GM23248 (cell line): ENCODE measurements around the gene NT5DC1. TPM values are rescaled to one million over a fixed set of nuclear protein-coding genes. Genes with fewer than 3 reads are reported as not detected.
A peak's percentile ranks its signal among the peaks of the same experiment; 100 is the strongest.

Experiments used
- DNase-seq: peaks from one replicate; pipeline ENCODE4 v3.0.0-alpha.2; 2015
- H2AFZ ChIP-seq: fragments of 200-600 bp; sonication (generic); 2 replicates; pipeline ENCODE4 v1.6.1; 2016; ENCODE audit warnings: antibody characterized with exemption
- H3F3A ChIP-seq: fragments of 200-600 bp; sonication (generic); 2 replicates; pipeline ENCODE4 v1.6.1; 2016; ENCODE audit warnings: mild to moderate bottlenecking, antibody characterized with exemption, mixed run types; ENCODE audit not compliant: insufficient read depth
- H3K27ac ChIP-seq: fragments of 200-600 bp; sonication (generic); 2 replicates; pipeline ENCODE4 v1.5.1; 2016; ENCODE audit warnings: mild to moderate bottlenecking
- H3K27me3 ChIP-seq: fragments of 200-600 bp; sonication (generic); replicated peaks from 2 replicates; pipeline ENCODE4 v1.6.1; 2016; ENCODE audit warnings: mild to moderate bottlenecking; ENCODE audit not compliant: insufficient read depth
- H3K36me3 ChIP-seq: fragments of 200-600 bp; sonication (generic); 2 replicates; pipeline ENCODE4 v1.6.1; 2016; ENCODE audit warnings: low read depth, mild to moderate bottlenecking
- H3K4me1 ChIP-seq: fragments of 200-600 bp; sonication (generic); 2 replicates; pipeline ENCODE4 v1.6.1; 2016; ENCODE audit warnings: mild to moderate bottlenecking; ENCODE audit not compliant: insufficient read depth
- H3K4me2 ChIP-seq: fragments of 200-600 bp; sonication (generic); one replicate; pipeline ENCODE4 v1.6.1; 2016; ENCODE audit warnings: mild to moderate bottlenecking; ENCODE audit not compliant: unreplicated experiment
- H3K4me3 ChIP-seq: fragments of 200-600 bp; sonication (generic); 2 replicates; pipeline ENCODE4 v1.5.1; 2016; ENCODE audit warnings: mild to moderate bottlenecking
- H3K79me2 ChIP-seq: fragments of 200-600 bp; sonication (generic); 2 replicates; pipeline ENCODE4 v1.6.1; 2016; ENCODE audit warnings: mild to moderate bottlenecking; ENCODE audit not compliant: insufficient read depth
- H3K9ac ChIP-seq: fragments of 200-600 bp; sonication (generic); 2 replicates; pipeline ENCODE4 v1.6.1; 2016; ENCODE audit warnings: mild to moderate bottlenecking
- H3K9me2 ChIP-seq: fragments of 200-600 bp; sonication (generic); 2 replicates; pipeline ENCODE4 v1.6.1; 2016; ENCODE audit warnings: mixed run types, mild to moderate bottlenecking, moderate library complexity; ENCODE audit not compliant: insufficient read depth
- H3K9me3 ChIP-seq: fragments of 200-600 bp; sonication (generic); one replicate; pipeline ENCODE4 v1.6.1; 2017; ENCODE audit warnings: low read depth
- H4K20me1 ChIP-seq: fragments of 200-600 bp; sonication (generic); 2 replicates; pipeline ENCODE4 v1.6.0; 2016; ENCODE audit not compliant: insufficient read depth
- EZH2 ChIP-seq: fragments of 200-600 bp; sonication (generic); IDR thresholded peaks from 2 replicates; pipeline ENCODE4 v1.6.1; 2018; ENCODE audit warnings: antibody characterized with exemption, mild to moderate bottlenecking; ENCODE audit not compliant: insufficient read depth, poor library complexity, severe bottlenecking
- EZH2phosphoT487 ChIP-seq: fragments of 200-600 bp; sonication (generic); IDR thresholded peaks from 2 replicates; pipeline ENCODE4 v1.6.1; 2018; ENCODE audit warnings: antibody characterized with exemption, moderate library complexity, mild to moderate bottlenecking, low read depth; ENCODE audit not compliant: insufficient read depth
- WGBS, 2 experiments: methylation state at CpG; one replicate each; pipeline ENCODE4 v1.1.6; 2015 to 2017; ENCODE audit warnings: low lambda C conversion rate in 2 of 2, low coverage in 1 of 2; ENCODE audit errors: missing lambda C conversion rate in 2 of 2; 5-methylcytosine and 5-hydroxymethylcytosine counted together
- in situ Hi-C: fragments of 300-500 bp; cut with MboI; formaldehyde crosslinking; loops from 2 replicates; pipeline ENCODE4 v1.15.0; 2020
- polyA plus RNA-seq: library from polyadenylated mRNA; unstranded; fragments of >200 nt; fragmentation: Nextera tagmentation; extraction: Ambion mirVana; gene quantifications from 2 replicates; pipeline ENCODE4 v1.2.1, GENCODE V29; 2016
- total RNA-seq: library from RNA; depleted of rRNA; stranded (reverse); fragments of >200 nt; shearing (Covaris generic); gene quantifications from 2 replicates; pipeline ENCODE4 v1.2.3, GENCODE V29; 2014

The NT5DC1 gene
- total and polyA plus RNA-seq, 2 experiments from 2014 or later = 3.4 to 15.4 TPM

DNA sequence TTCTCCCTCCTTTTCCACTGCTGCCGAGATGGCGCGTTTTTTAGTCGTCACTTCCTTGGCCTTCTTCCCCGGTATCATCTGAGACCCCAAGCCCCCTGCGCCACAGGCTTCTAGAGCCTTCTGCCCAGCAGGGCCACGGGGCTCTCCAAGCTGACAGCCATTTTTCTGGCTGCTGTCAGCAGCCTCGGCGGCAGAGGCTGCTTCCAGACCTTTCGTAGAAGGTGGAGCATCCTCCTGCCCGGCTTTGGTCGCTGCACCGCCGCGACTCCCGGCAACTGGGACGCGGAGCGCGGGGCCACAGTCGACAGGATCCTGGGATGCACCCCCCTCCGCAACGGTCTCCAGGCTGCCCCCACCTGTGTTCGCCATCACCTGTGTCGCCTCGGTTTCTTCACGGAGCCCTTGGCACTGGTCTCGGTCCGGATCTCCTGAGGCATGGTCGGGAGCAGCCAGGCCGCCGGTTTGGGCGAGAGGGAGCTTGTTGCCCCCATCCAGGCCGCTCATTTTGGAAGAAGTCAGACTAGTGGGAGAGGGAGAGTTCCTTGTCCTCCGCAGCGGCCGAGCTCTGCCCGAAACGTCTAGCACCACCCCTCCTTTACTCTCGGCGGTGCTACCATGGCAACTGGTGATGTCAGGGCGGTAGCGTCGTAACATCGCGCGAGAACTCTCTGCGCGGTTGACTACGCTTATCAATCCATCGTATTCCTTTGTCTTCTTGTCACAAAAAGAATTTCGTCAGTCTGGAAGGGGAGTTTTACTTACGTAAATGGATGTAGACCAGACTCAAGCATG is 153.0 kb downstream of the NT5DC1 start, which contains the start of gene TSPYL4:
Gene TSPYL4, minus strand, starts transcription at position 571 of the 792 bp plus-strand sequence. Its CDS starts 67 bp downstream, at position 504.
- 0 to 1% methylated on average over 51 to 53 of the region's 53 CpGs for WGBS, 2 experiments
- Histone ChIP-seq H3K27ac (peak within 1 kb of the TSS; percentile 87), H3K27me3 (no peaks in the 10 kb centered on the region), H3K4me3 (peak within 1 kb of the TSS; percentile 96), H3K4me1 (peaks cover 55% of the 10 kb centered on the region), H3K4me2 (peak within 1 kb of the TSS; percentile 96), H3K9ac (peak within 1 kb of the TSS; percentile 92), H3K9me3 (no peaks in the 10 kb centered on the region), H3K36me3 (peaks cover 6% of the 10 kb centered on the region; the same call in 1 of the 2 replicates), H3K9me2 (no peaks in the 10 kb centered on the region), H4K20me1 (no peaks in the 10 kb centered on the region), H3F3A (peaks cover 31% of the 10 kb centered on the region), H3K79me2 (peaks cover 67% of the 10 kb centered on the region), H2AFZ (peak within 1 kb of the TSS; percentile 93)
- DNase-seq = peak; percentile 98
- in situ Hi-C loops = no loop called here
- no peak for TF ChIP-seq EZH2phosphoT487
- no peak for TF ChIP-seq EZH2

DNA sequence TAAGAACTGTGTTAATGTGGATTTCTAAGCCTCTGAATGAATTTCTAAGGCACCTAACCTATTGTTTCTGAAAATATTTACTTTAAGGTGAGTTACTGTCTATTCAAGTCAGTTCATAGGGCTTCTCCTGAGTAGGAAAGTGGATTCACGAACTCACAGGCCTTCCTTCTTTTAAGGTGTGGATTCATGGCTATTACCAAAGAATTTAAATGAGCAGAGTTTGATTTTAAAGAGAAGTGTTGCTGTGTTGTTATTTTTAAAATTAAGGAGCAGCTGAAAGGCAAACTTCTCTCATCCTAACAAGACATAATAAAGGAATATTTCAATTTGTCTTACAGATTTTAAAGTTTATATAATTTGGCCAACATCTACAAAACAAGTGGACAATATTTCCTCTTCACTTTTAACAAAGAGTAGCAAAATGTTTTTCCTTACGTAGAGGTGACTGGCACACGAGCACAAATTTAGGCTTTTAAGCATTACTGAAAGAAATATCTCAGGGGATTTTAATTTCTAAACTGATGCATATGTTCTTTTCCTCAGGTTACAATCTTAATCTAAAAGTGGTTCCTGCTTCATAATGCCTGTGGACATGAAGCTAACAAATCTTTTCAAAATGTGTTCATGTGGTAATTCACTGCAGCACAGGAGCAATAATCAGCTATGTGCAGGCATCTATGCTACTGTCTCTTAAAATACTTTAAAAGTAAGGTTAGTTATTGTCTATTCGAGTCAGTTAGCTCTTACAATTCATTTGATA is 153.8 kb downstream of the NT5DC1 start:
- Histone ChIP-seq H3K27me3 (no peaks in the 10 kb centered on the region), H3K36me3 (peaks cover 4% of the 10 kb centered on the region; the same call in 1 of the 2 replicates), H3K4me1 (peaks cover 47% of the 10 kb centered on the region), H3K9me2 (no peaks in the 10 kb centered on the region), H3K4me3 (peak overlapping the region; percentile 96), H3K4me2 (peak overlapping the region; percentile 96), H3K9me3 (no peaks in the 10 kb centered on the region), H4K20me1 (no peaks in the 10 kb centered on the region), H3K79me2 (peaks cover 59% of the 10 kb centered on the region), H3K9ac (peak overlapping the region; percentile 92), H3K27ac (peak overlapping the region; percentile 87), H3F3A (peaks cover 31% of the 10 kb centered on the region), H2AFZ (peak overlapping the region; percentile 93)
- DNase-seq = peak; percentile 22
- WGBS, 2 experiments = 2 to 4% methylated on average over 4 of the region's 4 CpGs
- no peak for TF ChIP-seq EZH2
- TF ChIP-seq EZH2phosphoT487 = no peak
- in situ Hi-C loops = no loop called here

DNA sequence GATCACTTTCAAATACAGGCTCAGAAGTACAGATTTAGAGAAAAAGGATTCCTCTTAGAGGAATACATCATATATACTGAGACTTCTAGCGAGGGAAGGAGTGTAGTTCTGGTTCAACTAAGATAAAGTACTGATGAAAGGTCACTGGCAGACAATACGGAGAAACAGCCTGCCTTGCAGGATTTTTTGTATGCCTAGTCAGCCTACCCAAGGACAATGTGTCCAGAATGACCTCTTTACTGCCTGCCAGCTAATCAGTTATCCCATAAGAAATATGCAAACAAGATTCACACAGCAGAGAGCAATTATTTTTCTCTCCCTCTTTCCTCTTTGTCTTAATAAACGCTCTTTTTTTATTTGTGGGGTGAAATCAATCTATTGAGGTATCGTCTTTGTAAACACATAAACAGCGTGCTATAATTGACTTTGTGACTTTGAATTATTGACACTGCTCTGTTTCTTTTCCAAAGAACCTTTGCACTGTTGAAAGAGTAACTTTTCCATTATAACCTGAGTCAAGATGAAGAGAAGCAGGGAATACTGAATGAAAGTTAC is 154.7 kb downstream of the NT5DC1 start:
- Histone ChIP-seq H3K4me2 (peak overlapping the region; percentile 96), H3K27ac (peak overlapping the region; percentile 87; the same call in 1 of the 2 replicates), H3F3A (peaks cover 31% of the 10 kb centered on the region), H3K36me3 (no peaks in the 10 kb centered on the region), H3K79me2 (peaks cover 51% of the 10 kb centered on the region), H3K4me1 (peaks cover 39% of the 10 kb centered on the region), H3K9ac (peak overlapping the region; percentile 92), H4K20me1 (no peaks in the 10 kb centered on the region), H3K9me2 (no peaks in the 10 kb centered on the region), H3K9me3 (no peaks in the 10 kb centered on the region), H3K4me3 (peak overlapping the region; percentile 96), H3K27me3 (no peaks in the 10 kb centered on the region), H2AFZ (peak overlapping the region; percentile 93)
- no peak for TF ChIP-seq EZH2phosphoT487
- TF ChIP-seq EZH2 = no peak
- in situ Hi-C loops = no loop called here
- WGBS, 2 experiments = 40 to 44% methylated on average over 5 of the region's 5 CpGs
- DNase-seq = peak; percentile 37

DNA sequence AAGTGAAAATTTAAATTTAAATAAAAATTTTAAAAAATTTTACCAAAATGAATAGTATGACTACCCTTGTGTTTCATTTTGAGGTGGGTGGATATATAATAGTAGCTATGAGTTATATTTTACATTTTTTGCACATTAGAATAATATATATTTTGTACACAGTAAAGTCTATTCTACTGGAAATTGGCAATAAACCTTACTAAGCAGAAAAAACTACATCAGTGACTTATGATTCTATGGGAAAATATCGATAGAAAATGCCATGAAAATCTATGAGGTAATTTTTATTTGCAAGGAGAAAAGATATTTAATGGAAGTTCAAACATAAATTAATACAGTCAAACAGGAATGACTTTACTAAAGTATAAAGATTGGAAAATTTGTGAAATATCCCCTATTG is 156.0 kb downstream of the NT5DC1 start:
- Histone ChIP-seq H3K4me3 (no peak overlapping the region), H3K27me3 (no peaks in the 10 kb centered on the region), H3K9me2 (no peaks in the 10 kb centered on the region), H3K36me3 (no peaks in the 10 kb centered on the region), H3K9ac (no peak overlapping the region), H3F3A (peaks cover 20% of the 10 kb centered on the region), H2AFZ (no peak overlapping the region), H3K9me3 (no peaks in the 10 kb centered on the region), H3K79me2 (peaks cover 38% of the 10 kb centered on the region), H4K20me1 (no peaks in the 10 kb centered on the region), H3K27ac (no peak overlapping the region), H3K4me1 (peaks cover 27% of the 10 kb centered on the region), H3K4me2 (no peak overlapping the region)
- in situ Hi-C loops = no loop called here
- WGBS, 2 experiments = 96 to 100% methylated on average over 1 of the region's 1 CpG
- DNase-seq = no peak
- no peak for TF ChIP-seq EZH2
- TF ChIP-seq EZH2phosphoT487 = no peak
